Measurements from ENCODE around the gene PPP3R2. TPM values are rescaled to one million over a fixed set of nuclear protein-coding genes. Genes with fewer than 3 reads are reported as not detected.

The PPP3R2 gene
- total RNA-seq, 4 donors from 2014 or later = 0.06 TPM; not detected in 3

DNA sequence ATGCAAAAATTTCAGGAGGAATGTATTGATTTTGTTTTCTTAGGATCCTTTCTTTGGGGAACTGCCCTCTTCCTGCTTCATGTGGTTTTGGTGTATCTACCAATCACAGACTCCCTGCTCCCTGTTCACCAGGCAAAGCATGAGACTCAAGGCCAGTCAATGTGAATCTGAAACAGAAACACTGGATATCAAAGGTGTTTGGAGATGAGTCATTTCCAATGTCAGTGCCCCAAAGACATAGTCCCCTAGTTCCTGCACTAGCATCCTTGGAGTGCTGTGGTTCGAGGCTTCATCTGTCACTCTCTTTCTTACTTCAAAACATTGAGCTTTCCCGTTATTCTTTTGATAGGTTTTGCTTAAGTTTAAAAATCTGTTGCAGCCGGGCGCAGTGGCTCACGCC lies 8.1 kb downstream of the PPP3R2 start:
- Histone ChIP-seq H3K4me1 (no peaks in the 10 kb centered on the region), H3K27ac (replicated peaks in 1 of 4) (no peak overlapping the region), H3K27me3 (no peaks in the 10 kb centered on the region), H3K9me3 (no peaks in the 10 kb centered on the region), H3K4me3 (no peak overlapping the region), H3K36me3 (no peaks in the 10 kb centered on the region)
- TF ChIP-seq POLR2A (IDR thresholded peaks at IDR 0.05; ENCODE audit: low read depth) = no peak
- TF ChIP-seq POLR2AphosphoS5 (IDR thresholded peaks at IDR 0.05) = no peak
- no peak for DNase-seq (ENCODE audit: extremely low spot score)
- intact Hi-C loops (cut with DNase I) = no loop called here
- WGBS = 89% methylated on average over 5 of the region's 5 CpGs

DNA sequence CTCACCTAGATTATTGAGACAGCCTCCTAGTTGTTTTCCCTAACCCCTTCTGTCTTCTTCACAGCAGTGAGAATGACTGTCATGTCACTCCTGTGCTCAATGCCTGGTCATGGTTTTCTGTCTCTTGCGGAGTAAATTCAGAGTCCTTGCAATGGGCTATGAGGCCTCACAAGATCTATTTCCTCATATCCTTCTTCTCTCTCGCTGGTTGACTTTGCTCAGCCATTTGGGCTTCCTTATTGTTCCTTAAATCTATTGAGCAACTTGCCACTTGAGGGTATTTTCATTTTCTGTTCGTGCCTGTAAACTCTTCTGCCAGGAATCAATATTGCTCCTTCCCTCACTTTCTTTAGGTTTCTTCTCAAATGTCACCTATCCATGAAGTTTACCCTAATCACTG lies 9.0 kb downstream of the PPP3R2 start:
- Histone ChIP-seq H3K9me3 (no peaks in the 10 kb centered on the region), H3K4me1 (no peaks in the 10 kb centered on the region), H3K36me3 (no peaks in the 10 kb centered on the region), H3K4me3 (no peak overlapping the region), H3K27me3 (no peaks in the 10 kb centered on the region), H3K27ac (replicated peaks in 1 of 4) (no peak overlapping the region)
- intact Hi-C loops (cut with DNase I) = no loop called here
- TF ChIP-seq, protein P1, sequence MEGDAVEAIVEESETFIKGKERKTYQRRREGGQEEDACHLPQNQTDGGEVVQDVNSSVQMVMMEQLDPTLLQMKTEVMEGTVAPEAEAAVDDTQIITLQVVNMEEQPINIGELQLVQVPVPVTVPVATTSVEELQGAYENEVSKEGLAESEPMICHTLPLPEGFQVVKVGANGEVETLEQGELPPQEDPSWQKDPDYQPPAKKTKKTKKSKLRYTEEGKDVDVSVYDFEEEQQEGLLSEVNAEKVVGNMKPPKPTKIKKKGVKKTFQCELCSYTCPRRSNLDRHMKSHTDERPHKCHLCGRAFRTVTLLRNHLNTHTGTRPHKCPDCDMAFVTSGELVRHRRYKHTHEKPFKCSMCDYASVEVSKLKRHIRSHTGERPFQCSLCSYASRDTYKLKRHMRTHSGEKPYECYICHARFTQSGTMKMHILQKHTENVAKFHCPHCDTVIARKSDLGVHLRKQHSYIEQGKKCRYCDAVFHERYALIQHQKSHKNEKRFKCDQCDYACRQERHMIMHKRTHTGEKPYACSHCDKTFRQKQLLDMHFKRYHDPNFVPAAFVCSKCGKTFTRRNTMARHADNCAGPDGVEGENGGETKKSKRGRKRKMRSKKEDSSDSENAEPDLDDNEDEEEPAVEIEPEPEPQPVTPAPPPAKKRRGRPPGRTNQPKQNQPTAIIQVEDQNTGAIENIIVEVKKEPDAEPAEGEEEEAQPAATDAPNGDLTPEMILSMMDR (IDR thresholded peaks at IDR 0.05) = no peak
- TF ChIP-seq POLR2AphosphoS5 (IDR thresholded peaks at IDR 0.05) = no peak
- TF ChIP-seq POLR2A (IDR thresholded peaks at IDR 0.05; ENCODE audit: low read depth) = no peak
- TF ChIP-seq EP300 (IDR thresholded peaks at IDR 0.05) = no peak
- DNase-seq (ENCODE audit: extremely low spot score) = no peak
- 62% methylated on average over 3 of the region's 3 CpGs for WGBS

DNA sequence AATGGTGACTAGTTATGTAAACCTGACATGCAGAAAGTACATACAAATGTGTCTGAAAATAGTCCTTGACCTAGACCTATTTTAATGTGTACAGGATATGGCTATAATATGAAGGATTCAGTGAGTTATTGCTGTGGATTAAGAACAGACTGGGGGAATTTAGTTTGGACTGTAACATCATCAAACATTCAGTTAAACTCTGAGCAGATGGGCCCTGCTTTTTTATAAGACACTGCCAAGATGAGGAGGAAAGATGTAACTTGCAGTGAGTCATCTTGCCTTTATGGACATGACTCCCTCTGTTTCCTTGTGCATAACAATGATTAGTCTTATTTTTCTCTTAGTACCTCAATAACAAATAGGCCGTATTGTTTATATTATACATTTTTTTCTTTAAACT lies 12.2 kb downstream of the PPP3R2 start:
- WGBS = 37% methylated on average over 1 of the region's 1 CpG
- TF ChIP-seq EP300 (IDR thresholded peaks at IDR 0.05) (no peak), POLR2AphosphoS5 (IDR thresholded peaks at IDR 0.05) (no peak), POLR2A (IDR thresholded peaks at IDR 0.05; ENCODE audit: low read depth) (no peak)
- TF ChIP-seq, protein P1 (IDR thresholded peaks at IDR 0.05) = no peak
- Histone ChIP-seq H3K9me3 (no peaks in the 10 kb centered on the region), H3K27ac (replicated peaks in 1 of 4) (no peak overlapping the region), H3K4me3 (no peak overlapping the region), H3K27me3 (no peaks in the 10 kb centered on the region), H3K4me1 (no peaks in the 10 kb centered on the region), H3K36me3 (no peaks in the 10 kb centered on the region)
- no peak for DNase-seq (ENCODE audit: extremely low spot score)
- intact Hi-C loops (cut with DNase I) = no loop called here

DNA sequence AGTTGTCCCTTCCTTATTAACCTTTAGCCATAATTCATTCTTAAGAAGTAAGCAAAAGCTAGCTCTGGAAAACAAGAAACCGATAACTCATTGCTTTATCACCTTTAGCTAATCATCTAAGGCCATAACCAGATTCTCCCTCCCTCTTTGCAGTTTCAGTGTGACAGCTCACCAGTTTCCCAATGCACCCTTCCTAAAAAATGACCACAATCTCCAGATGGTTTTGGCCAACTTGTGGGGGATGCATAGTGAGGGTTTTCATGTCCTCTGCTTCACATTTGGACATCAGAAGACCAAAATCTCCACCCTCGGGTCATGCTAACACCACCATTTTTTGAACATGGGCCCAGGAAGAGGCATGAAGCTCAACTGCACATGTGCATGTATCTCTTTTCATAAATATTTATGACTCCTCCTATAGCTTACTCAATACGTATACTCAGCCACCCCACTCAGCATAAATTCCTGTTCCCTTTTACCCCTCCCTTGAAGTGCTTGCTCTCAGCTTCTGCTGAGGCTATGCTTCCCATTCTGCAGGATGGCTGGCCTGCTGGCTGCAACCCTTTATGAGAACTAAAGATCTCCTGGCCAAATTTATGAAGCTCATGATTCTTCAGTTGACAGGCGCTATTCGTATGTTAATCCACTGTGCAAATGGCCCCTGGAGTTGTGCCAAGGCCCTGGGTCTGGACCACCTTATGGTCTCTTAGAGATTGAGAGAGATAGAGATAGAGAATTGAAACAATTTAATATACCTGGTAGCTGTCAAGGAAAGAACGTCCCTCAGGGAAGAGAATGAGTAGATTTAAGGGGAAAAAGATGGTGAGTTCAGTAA lies 14.8 kb downstream of the PPP3R2 start:
- no peaks in the 10 kb centered on the region for H3K4me1 ChIP-seq
- no peaks in the 10 kb centered on the region for H3K27me3 ChIP-seq
- H3K36me3 ChIP-seq = no peaks in the 10 kb centered on the region
- no peak overlapping the region for H3K27ac ChIP-seq (replicated peaks in 1 of 4)
- intact Hi-C loops (cut with DNase I) = no loop called here
- WGBS = 77% methylated on average over 6 of the region's 6 CpGs
- no peak for TF ChIP-seq POLR2A (IDR thresholded peaks at IDR 0.05; ENCODE audit: low read depth)
- no peak for DNase-seq (ENCODE audit: extremely low spot score)
- no peak overlapping the region for H3K4me3 ChIP-seq
- H3K9me3 ChIP-seq = no peaks in the 10 kb centered on the region

DNA sequence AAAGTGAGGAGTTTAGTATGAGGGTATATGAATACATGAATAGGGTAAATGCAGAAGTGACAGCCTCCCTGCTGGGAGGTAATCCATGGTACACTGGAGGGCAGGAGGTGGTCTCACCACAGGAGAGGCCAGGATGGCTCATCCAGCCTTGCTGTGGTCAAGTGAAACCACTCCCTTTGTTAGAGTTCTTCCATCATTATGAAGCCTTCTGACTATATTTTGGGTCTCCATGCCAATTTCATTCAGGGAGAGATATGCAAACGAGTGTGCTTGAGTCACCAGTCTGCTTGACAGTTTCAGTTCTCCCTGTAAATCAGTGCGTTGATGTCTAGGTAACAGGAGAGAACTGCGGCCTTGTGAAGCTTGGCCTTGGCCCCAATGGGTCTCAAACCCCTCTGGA lies 16.4 kb downstream of the PPP3R2 start:
- H3K9me3 ChIP-seq = no peaks in the 10 kb centered on the region
- TF ChIP-seq POLR2AphosphoS5 (IDR thresholded peaks at IDR 0.05) (no peak), POLR2A (IDR thresholded peaks at IDR 0.05; ENCODE audit: low read depth) (no peak), EP300 (IDR thresholded peaks at IDR 0.05) (no peak)
- TF ChIP-seq, protein P1 (IDR thresholded peaks at IDR 0.05) = no peak
- H3K4me1 ChIP-seq = no peaks in the 10 kb centered on the region
- intact Hi-C loops (cut with DNase I) = no loop called here
- H3K27me3 ChIP-seq = no peaks in the 10 kb centered on the region
- H3K27ac ChIP-seq (replicated peaks in 1 of 4) = no peak overlapping the region
- H3K4me3 ChIP-seq = no peak overlapping the region
- no peak for DNase-seq (ENCODE audit: extremely low spot score)
- 87% methylated on average over 3 of the region's 3 CpGs for WGBS
- no peaks in the 10 kb centered on the region for H3K36me3 ChIP-seq

Data from esophagus muscularis mucosa (tissue), 4 donors.